ENCODE measurements around the gene SLC39A11. TPM values are rescaled to one million over a fixed set of nuclear protein-coding genes. Genes with fewer than 3 reads are reported as not detected.

The SLC39A11 gene
- total RNA-seq, 1 experiment from 2014 or later: 15.8 TPM

GRCh38 chr17:73074566-73074965 lies 17.9 kb downstream of the SLC39A11 start:
- Mint-ChIP-seq H3K9me3 (ENCODE audit: unreplicated experiment) (no peaks in the 10 kb centered on the region), H3K27me3 (ENCODE audit: insufficient read depth, unreplicated experiment) (no peaks in the 10 kb centered on the region), H3K4me1 (ENCODE audit: insufficient read depth, unreplicated experiment) (no peaks in the 10 kb centered on the region), H3K36me3 (ENCODE audit: insufficient read depth, unreplicated experiment) (peaks cover 6% of the 10 kb centered on the region), H3K4me3 (ENCODE audit: unreplicated experiment) (no peak overlapping the region), H3K27ac (ENCODE audit: low read depth, unreplicated experiment) (no peak overlapping the region)
- intact Hi-C loops (cut with micrococcal nuclease): no loop called here
- no TSS peak for BruUV-seq (replicated peaks)
- POLR2A ChIA-PET: no interaction called here
- CTCF ChIA-PET: interaction anchor here (0.6 kb wide), 1 partner anchor 67 kb away, joined by 3 read pairs; no protein-coding TSS in a partner anchor
- no peak for DNase-seq (ENCODE audit: unreplicated experiment)
- no peak for TF ChIP-seq CTCF (IDR thresholded peaks at IDR 0.05; ENCODE audit: unreplicated experiment)

- no peaks in the 10 kb centered on the region for H3K36me3 Mint-ChIP-seq (ENCODE audit: insufficient read depth, unreplicated experiment)
- intact Hi-C loops (cut with micrococcal nuclease): no loop called here
- peaks cover 7% of the 10 kb centered on the region for H3K4me1 Mint-ChIP-seq (ENCODE audit: insufficient read depth, unreplicated experiment)
- POLR2A ChIA-PET: no interaction called here
- DNase-seq (ENCODE audit: unreplicated experiment): no peak
- H3K9me3 Mint-ChIP-seq (ENCODE audit: unreplicated experiment): no peaks in the 10 kb centered on the region
- no peak for TF ChIP-seq CTCF (IDR thresholded peaks at IDR 0.05; ENCODE audit: unreplicated experiment)
- no peaks in the 10 kb centered on the region for H3K27me3 Mint-ChIP-seq (ENCODE audit: insufficient read depth, unreplicated experiment)
- CTCF ChIA-PET: no interaction called here
- no TSS peak for BruUV-seq (replicated peaks)
- no peak overlapping the region for H3K4me3 Mint-ChIP-seq (ENCODE audit: unreplicated experiment)
- no peak overlapping the region for H3K27ac Mint-ChIP-seq (ENCODE audit: low read depth, unreplicated experiment)
Measured at GRCh38 chr17:73072219-73072962, 20.1 kb downstream of the SLC39A11 start.

GRCh38 chr17:73071066-73071999 lies 21.2 kb downstream of the SLC39A11 start:
- Mint-ChIP-seq H3K4me1 (ENCODE audit: insufficient read depth, unreplicated experiment) (peaks cover 7% of the 10 kb centered on the region), H3K27me3 (ENCODE audit: insufficient read depth, unreplicated experiment) (no peaks in the 10 kb centered on the region), H3K4me3 (ENCODE audit: unreplicated experiment) (no peak overlapping the region), H3K36me3 (ENCODE audit: insufficient read depth, unreplicated experiment) (no peaks in the 10 kb centered on the region), H3K9me3 (ENCODE audit: unreplicated experiment) (no peaks in the 10 kb centered on the region), H3K27ac (ENCODE audit: low read depth, unreplicated experiment) (no peak overlapping the region)
- TF ChIP-seq CTCF (IDR thresholded peaks at IDR 0.05; ENCODE audit: unreplicated experiment): no peak
- POLR2A ChIA-PET: interaction anchor here (0.5 to 0.9 kb wide), 2 partner anchors 9 to 102 kb away, joined by 3 read pairs; no protein-coding TSS in a partner anchor
- CTCF ChIA-PET: interaction anchor here (0.5 to 0.6 kb wide), 2 partner anchors 40 to 251 kb away, joined by 3 to 4 read pairs; no protein-coding TSS in a partner anchor
- no TSS peak for BruUV-seq (replicated peaks)
- no peak for DNase-seq (ENCODE audit: unreplicated experiment)
- intact Hi-C loops (cut with micrococcal nuclease): no loop called here

- no peaks in the 10 kb centered on the region for H3K36me3 Mint-ChIP-seq (ENCODE audit: insufficient read depth, unreplicated experiment)
- intact Hi-C loops (cut with micrococcal nuclease): no loop called here
- no TSS peak for BruUV-seq (replicated peaks)
- H3K9me3 Mint-ChIP-seq (ENCODE audit: unreplicated experiment): no peaks in the 10 kb centered on the region
- POLR2A ChIA-PET: no interaction called here
- peaks cover 7% of the 10 kb centered on the region for H3K4me1 Mint-ChIP-seq (ENCODE audit: insufficient read depth, unreplicated experiment)
- CTCF ChIA-PET: no interaction called here
- TF ChIP-seq CTCF (IDR thresholded peaks at IDR 0.05; ENCODE audit: unreplicated experiment): no peak
- H3K27me3 Mint-ChIP-seq (ENCODE audit: insufficient read depth, unreplicated experiment): no peaks in the 10 kb centered on the region
- no peak for DNase-seq (ENCODE audit: unreplicated experiment)
- no peak overlapping the region for H3K27ac Mint-ChIP-seq (ENCODE audit: low read depth, unreplicated experiment)
- H3K4me3 Mint-ChIP-seq (ENCODE audit: unreplicated experiment): no peak overlapping the region
Measured at GRCh38 chr17:73069841-73070240, 22.6 kb downstream of the SLC39A11 start.
